HG03469 (cell line): Measurements from ENCODE around the gene NEAT1.

Experiments
- ATAC-seq: cut with Tn5 transposase; IDR thresholded peaks from one replicate; pipeline ENCODE4 v1.9.1; 2021; ENCODE audit warnings: mild to moderate bottlenecking, moderate library complexity, moderate number of reproducible peaks; ENCODE audit not compliant: unreplicated experiment

The NEAT1 gene

DNA sequence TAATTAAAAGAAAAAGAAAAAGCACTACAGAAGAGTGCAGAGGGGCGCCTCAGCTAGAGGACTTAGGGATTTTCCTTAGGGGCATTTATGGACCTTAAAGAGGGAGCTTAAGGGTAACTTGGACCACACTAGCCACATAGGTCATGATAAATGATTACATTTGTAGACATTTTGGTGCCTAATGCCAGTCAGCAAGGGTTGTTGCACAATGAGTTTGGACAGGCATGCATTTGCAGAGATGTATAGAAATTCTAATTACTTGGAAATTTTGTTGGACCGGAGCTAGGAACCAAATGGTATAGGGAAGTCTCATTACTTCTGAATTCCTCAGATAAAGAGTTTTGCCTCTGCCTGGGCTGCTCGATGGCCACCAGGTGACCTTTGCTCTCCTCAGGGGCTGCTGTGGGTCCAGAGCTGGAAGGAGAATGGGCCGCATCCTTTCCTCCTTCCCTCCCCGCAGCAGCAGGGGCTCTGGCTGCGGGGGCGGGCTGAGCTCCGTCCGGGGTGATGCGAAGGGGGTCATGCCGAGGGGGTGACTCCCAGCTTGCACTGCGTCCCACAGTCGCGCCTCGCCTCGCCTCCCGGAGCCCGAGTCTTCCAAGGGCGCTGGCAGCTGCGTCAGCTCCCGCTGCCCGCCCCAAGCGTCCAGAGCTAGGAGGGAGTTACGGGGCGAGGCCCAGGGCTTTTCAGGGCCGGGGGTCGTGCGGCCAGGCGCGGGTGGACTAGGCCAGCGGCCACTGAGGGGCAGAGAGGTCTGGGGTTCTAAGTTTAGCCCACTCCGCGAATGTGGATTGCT is 56.0 kb downstream of the NEAT1 start:
- ATAC-seq: no peak

DNA sequence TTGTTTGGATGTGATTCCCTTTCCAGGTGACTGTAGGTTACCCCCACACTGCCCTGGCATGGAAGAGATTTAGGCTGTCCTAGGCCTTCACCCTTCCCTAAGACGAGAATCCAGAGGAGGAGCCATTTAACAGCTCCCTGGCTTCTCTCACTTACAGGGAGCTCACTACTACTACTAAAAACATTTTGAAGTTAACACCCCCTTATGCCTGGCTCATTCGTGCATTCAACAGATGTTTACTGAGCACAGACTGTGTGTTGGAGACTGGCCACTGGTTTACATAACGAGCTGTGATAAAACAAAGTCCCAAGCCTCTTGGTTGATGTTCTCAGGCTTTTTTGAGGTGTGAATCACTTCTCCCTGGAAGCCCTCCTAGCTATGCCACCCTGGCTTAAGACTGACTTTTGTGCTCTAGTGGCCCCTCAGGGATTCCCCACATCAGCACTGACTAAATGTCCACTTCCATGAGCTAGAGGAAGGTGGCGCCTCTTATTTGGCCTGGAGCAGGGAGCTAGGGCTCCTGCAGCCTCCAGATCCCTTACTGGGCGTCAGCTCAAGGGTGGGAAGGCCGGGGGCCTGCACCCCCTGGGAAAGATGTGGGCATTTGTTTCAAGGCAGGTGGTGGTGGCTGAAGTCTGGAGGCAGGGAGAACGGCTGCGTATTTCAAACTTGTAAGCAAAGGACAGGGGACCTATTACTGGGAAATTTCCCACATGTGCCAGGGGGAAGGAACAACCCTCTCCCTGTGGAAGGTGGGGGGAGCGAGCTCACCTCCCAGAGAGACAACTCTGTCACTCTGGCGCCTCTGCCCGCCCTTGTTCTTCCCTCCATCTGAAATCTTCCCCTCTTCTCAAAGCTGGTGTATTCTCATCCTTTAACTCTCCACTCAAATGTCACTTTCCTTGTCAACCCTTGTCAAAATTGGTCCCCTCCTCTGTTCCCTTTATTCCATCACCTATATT is 56.9 kb downstream of the NEAT1 start:
- ATAC-seq: no peak

DNA sequence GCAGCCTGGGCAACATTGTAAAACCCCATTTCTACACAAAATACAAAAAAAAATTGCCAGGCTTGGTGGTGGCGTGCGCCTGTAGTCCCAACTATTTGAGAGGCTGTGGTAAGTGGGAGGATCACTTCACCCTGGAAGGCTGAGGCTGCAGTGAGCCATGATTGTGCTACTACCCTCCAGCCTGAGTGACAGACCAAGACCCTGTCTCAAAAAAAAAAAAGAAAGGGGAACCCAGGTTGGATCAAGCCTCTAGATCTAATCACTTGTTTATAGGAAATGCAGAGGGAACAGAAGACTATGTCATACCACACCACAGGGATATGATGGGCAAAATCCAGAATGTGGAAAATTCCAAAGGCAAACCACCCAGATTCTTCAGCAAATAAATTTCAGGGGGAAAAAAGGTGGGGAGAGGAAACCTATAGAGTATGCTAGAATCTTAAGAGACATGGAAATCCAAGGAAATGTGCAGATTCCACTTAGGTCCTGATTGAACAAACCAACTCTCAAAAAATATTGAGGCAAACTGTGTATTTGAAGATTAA is 59.8 kb downstream of the NEAT1 start:
- no peak for ATAC-seq

DNA sequence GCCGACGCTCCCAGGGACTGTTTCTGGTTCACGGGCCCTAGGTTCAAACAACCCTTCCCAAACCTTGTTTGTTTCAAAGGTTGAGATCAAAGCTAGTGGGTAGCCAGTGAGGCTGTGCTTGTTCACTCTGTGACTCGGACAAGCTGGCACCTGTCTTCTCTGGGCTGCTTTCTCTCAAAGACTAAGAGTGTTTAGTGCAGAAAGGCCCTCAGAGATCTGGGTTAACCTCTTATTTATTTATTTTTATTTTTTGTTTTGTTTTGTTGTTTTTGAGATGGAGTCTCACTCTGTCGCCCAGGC is 63.3 kb downstream of the NEAT1 start:
- no peak for ATAC-seq

DNA sequence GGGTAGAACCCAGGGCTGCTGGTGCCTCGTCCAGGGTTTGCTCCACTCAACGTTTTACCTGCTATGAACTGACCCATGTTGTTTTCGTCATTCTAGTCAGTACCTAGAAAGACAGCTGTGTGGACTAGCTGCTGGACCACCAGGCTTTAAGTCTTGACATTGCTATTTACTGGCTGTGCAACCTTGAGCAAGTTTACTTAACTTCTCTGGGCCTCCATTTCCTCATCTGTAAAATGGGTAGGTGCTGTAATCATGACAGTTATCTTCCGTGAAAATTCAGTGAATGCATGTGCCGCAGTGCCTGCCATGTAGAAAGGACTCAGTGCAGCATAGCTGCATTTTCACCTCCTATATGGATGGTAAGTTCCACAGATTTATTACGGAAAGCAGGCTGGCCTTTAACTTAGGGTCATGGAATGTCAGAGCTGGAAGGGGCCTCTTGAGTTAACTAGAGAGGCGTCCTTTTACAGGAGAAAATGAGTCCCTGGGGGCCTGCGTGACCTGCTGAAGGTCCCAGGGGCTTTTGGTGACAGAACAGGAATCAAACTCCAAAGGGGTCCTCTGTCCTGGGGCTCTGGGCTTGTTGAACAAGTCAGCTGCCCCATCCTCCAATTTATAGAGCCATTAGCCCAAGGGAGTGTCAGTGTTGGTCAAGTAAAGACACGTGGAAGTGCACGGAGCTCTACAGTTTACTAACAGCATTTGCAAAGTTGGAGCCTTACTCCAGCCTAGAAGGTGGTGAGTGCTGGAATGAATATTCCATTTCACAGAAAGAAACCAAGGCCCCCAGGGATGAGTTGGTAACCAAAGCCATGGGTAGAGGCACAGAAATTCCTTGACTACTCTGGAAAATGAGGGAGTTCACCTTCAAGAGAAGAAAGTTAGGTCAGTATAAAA is 64.2 kb downstream of the NEAT1 start:
- ATAC-seq: no peak

DNA sequence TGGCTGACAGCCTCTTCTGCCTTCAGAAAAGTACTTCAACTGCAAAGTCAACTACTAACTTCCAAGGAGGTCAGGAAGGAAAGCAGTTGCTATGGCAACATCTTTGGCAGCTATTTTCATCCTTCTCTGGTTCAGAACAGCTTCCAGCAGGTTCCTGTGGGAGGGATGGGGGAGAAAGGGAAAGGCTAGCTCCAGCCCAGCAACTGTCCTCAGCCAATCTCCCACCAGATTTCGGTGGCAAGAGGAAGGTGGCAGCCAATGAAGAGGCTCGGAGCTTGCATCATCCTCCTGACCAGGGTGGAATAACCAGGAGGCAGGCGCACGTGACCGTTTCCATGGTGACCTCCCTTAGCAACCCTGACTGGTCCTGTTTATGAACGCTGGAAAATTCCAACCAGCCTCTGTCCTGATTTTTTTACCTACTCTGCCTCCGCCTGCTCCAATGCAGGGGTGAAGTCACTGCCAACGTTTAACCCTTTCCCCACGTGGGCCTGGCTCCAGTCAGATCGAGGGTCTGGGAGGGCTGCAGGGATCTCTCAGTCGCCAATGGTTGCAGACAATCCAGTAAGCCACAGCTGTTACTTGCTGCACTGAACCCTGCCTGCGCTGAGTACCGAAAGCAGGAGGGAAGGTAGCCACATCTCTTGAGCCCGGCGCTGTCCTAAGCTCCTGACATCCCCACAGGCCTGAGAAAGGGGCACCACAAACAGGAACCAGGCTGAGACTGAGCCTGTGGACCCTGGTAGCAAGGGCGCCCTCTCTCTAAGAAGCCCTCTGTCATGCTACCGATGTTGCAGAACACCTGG is 65.1 kb downstream of the NEAT1 start:
- peak; percentile 40 for ATAC-seq

DNA sequence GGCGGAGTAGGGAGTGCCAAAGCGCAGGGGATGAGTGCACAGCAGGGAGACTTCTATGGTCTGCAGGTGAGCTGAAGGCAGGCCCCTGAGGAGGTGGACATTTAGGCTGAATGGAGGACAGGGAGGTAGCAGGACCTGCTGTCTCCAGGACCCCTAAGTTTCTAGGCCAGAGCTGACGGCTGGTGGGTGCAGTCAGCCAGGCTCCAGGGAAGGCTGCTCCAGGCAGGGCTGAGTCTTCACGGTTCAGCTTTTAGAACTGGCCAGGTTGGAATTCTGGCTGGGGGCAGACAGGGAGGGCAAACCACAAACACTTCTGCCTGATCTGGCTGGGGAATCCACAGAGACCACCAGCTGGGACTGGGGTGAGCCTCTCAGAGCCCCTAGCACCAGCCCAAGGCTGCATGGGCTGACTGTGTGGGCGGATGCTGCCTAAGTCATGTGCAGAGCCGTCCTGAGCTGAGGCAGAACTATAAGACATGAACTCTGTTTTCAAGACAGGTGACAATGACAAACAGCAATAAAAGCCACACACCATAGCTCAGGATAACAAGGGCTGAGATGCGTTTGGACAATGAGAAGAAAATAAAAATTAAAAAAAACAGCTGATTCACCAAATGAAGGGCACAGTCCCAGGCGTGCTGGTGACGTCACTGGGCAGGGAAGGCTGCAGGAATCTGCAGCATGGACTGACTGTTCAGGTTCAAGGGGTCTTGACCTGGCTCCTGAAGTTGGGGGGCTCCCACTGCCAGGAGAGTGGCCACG is 65.9 kb downstream of the NEAT1 start:
- no peak for ATAC-seq

DNA sequence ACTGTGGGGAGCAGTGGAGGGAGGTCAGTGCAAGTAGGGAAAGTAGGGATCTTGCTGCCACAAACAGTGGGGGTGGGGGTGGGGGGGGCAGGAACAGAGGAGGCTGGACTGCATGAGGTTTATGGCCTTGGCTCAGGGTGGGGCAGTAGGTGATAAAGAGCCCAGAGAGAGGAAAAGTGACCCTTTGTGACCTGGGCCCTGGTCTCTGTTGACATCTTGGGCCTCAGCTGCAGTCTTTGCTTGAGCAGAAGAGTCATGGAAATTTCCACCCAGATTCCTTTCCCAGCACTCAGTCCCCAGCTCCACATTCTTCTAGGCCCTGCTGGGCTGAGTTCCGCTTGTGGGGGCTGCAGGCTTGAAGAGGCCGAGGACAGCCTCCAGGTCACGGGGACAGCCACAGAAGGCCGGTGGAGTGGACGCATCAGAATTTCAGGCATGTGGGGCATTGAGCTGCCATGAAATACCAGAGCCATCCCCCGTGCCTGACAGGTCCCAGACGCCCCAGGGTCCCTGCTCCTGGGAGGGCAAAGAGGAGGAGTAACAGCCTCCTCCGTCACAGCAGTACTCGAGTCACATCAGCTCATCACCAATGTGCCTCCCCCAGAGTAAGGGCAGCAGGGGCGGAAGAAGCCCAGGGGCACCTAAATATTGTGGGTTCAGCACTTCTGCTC is 66.6 kb downstream of the NEAT1 start:
- ATAC-seq: no peak

DNA sequence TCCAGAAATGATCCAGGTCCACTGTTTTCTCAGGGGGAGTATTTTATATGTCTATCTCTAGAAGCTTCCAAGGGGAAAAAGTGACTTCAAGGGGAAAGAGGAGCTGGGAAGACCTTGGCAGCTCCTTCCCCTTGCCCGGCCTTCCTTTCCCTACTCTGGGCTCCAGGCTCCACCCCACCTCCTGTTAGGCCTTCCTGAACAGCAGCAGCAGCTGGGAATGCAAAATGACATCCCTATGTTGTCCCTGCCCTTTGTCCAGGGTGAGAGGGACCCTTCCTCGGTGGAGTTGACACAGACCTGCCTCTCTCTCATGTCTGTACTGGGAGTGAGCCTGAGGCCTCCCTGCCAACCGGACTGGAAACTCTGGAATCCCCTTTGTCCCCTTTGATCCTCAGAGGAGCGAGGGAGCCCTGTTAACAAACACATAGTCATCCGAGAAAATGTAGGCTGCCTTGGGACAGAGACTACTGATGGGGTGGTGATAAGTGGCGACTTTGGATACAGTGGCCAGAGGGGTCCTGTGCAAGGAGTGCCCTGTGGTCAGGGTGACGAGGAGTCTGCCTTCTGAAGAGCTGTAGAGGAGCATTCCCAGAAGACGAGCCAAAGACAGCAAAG is 67.2 kb downstream of the NEAT1 start:
- ATAC-seq: no peak

DNA sequence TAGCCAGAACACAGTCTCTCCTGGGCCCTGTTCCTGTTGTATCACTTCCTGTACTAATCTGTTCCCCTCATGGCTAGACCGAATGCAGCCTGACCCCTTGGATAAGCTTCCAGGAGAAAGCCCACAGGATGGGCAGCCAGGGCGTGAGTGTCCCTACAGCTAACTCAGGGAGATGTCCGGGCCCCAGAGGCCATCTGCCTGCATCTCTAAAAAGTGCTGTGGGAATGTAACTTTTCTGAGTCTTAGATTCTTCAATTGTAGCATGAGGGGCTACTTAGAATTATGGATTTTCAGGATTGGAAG is 68.5 kb downstream of the NEAT1 start:
- ATAC-seq: no peak

DNA sequence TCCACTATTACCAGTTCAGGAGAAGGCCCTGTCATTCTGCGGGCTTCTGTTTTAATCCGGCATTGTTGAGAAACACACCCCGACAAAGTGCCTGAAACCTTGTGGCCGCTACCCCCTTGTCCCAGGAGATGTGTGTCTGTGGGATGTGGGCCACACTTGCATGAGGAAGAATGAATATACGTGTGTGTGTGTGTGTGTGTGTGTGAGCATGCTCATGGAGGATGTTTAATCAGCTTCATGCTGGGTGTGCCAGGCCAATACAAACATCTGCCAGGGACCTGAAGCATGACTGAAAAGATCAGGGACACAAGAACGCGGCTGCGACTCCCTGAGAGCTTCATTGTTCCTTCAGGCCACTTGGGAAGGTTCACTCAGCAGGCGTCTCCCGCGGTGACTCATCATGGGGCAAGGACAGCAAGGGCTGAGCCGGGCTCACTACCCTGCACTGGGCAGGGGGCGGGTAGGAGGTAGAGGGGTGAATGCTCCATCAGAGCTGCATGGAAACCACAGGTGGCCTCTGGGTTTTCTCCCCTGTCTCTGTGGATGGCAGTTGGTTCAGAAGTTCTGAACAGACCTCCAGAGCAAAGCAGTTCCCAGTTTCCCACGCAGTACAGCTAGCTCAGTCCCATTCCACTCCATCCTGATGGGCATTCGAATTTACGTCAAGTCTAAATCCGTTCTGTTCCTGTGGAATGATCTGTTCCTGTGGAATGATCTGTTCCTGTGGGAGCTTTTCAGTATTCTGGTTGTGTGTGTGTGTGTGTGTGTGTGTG is 69.2 kb downstream of the NEAT1 start:
- ATAC-seq: no peak

DNA sequence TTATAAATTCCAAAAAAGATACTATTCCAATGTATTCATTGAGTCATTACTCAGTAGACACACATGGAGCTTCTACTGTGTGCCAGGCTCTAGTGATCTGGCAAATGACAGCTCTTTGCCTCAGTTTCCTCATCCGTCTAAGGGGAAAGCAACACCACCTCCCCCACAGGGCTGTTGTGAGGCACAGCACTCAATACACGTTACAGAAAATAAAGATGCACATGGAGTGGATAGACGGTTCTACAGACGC is 69.7 kb downstream of the NEAT1 start:
- ATAC-seq: no peak

DNA sequence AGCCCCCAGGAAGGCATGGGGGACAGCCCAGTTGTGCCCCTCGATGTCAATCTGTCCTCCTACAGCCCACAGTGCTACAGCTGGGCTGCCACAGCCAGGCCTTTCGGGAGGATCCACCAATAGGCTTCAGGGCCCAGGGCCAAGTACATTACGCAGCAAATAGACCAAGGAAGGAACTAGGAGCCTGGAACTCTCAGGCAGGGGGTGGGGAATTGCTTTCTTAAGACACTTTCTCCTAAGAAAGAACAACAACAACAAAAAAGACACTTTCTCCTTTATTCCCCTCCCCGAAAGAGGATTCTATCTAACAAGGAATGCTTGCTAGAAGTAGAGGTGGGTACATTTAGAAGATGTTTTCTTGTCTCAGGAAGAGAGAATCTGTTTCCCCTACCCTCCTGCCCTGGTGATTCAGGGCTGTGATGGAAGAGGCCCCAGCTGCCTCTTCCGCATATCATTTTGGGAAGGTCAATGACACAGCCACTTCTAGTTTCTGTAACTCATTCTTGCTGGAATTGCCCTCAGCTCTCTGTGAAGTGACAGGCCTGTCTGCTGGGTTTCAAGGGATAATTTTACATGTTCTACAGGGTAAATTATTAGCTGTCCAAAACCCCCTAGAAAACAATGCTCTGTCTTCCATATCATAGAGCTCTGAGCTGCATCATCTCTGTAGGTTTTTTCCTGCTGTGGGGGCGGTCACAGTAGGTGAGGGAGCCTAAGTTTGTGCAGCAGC is 70.2 kb downstream of the NEAT1 start:
- ATAC-seq: no peak

DNA sequence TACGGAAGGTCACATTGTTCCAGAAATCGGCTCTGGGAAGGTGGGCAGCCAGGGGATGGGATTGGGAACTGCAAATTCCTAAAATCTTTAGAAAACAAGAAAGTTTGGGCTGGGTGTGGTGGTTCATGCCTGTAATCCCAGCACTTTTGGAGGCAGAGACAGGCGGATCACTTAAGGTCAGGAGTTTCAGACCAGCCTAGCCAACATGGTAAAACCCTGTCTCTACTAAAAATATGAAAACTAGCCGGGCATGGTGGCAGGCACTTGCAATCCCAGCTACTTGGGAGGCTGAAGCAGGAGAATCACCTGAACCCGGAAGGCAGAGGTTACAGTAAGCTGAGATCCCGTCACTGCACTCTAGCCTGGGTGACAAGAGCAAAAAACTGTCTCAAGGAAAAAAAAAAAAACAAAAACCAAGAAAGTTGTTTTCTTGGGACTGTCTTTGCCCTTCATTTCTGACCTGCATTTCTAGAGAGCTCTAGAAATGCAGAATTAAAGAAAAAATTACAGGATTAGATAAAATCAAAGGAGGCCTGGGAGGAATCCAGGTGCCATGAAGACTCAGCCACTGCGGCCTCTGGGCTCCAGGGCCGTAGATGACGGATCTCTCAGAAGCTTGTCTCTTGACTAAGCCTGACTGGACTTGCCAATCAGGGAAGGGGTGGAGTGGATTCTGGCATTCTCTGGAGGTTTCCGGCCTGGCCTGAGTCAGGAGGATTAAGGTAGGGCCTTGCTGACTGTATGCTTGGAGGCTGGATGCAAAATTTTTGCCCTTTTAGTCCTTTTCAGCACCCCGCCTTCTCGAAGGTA is 71.0 kb downstream of the NEAT1 start:
- no peak for ATAC-seq
